Cardiac muscle cell (in vitro differentiated cells and primary cell): Measurements from ENCODE around the gene ALDH16A1. TPM values are rescaled to one million over a fixed set of nuclear protein-coding genes. Genes with fewer than 3 reads are reported as not detected.

Experiments used
- DNase-seq, 2 donors: peaks; one replicate each; pipeline versions ENCODE4 v3.0.0 to v3.0.0-alpha.2; 2010 to 2017; ENCODE audit warnings: low read depth in 1 of 2, low spot score in 1 of 2
- H3K27ac ChIP-seq: fragments of 200-600 bp; sonication (generic); 2 replicates; pipeline ENCODE4 v1.5.1; 2016
- H3K27me3 ChIP-seq: fragments of 200-600 bp; sonication (generic); 2 replicates; pipeline ENCODE4 v1.6.0; 2016; ENCODE audit warnings: control low read depth
- H3K36me3 ChIP-seq: fragments of 200-600 bp; sonication (generic); 2 replicates; pipeline ENCODE4 v1.5.1; 2016; ENCODE audit warnings: control low read depth
- H3K4me1 ChIP-seq: fragments of 200-600 bp; sonication (generic); 2 replicates; pipeline ENCODE4 v1.8.1; 2017; ENCODE audit warnings: low read depth, mild to moderate bottlenecking, mixed run types
- H3K4me3 ChIP-seq: fragments of 200-600 bp; sonication (generic); 2 replicates; pipeline ENCODE4 v1.5.1; 2016; ENCODE audit warnings: mild to moderate bottlenecking
- H3K9me3 ChIP-seq: fragments of 200-600 bp; sonication (generic); 2 replicates; pipeline ENCODE4 v1.5.1; 2017; ENCODE audit warnings: low read depth, mild to moderate bottlenecking, control low read depth
- polyA plus RNA-seq: library from polyadenylated mRNA; unstranded; fragments of >200 nt; fragmentation: Nextera tagmentation; extraction: Ambion mirVana; gene quantifications from 2 replicates; pipeline ENCODE4 v1.2.1, GENCODE V29; 2016
- total RNA-seq: library from RNA; depleted of rRNA; stranded (reverse); fragments of >200 nt; gene quantifications from 2 replicates; pipeline ENCODE4 v1.2.3, GENCODE V29; 2016
- TF ChIP-seq, protein P1 (sequence below): IDR thresholded peaks from 2 replicates; pipeline ENCODE4 v1.5.1; 2012; ENCODE audit warnings: low read depth, mild to moderate bottlenecking, low read length

The ALDH16A1 gene
- total and polyA plus RNA-seq, 2 experiments from 2014 or later: 37.3 to 46.4 TPM

GRCh38 chr19:49475995-49476880 is 23.2 kb downstream of the ALDH16A1 start:
- H3K9me3 ChIP-seq: no peaks in the 10 kb centered on the region
- H3K36me3 ChIP-seq: no peaks in the 10 kb centered on the region
- H3K27me3 ChIP-seq: no peaks in the 10 kb centered on the region
- no peaks in the 10 kb centered on the region for H3K4me1 ChIP-seq
- H3K27ac ChIP-seq: no peak overlapping the region
- peak; percentile 53 to 86 for DNase-seq
- TF ChIP-seq, protein P1, sequence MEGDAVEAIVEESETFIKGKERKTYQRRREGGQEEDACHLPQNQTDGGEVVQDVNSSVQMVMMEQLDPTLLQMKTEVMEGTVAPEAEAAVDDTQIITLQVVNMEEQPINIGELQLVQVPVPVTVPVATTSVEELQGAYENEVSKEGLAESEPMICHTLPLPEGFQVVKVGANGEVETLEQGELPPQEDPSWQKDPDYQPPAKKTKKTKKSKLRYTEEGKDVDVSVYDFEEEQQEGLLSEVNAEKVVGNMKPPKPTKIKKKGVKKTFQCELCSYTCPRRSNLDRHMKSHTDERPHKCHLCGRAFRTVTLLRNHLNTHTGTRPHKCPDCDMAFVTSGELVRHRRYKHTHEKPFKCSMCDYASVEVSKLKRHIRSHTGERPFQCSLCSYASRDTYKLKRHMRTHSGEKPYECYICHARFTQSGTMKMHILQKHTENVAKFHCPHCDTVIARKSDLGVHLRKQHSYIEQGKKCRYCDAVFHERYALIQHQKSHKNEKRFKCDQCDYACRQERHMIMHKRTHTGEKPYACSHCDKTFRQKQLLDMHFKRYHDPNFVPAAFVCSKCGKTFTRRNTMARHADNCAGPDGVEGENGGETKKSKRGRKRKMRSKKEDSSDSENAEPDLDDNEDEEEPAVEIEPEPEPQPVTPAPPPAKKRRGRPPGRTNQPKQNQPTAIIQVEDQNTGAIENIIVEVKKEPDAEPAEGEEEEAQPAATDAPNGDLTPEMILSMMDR: peak; percentile 68
- H3K4me3 ChIP-seq: no peak overlapping the region

GRCh38 chr19:49479975-49480628 is 27.1 kb downstream of the ALDH16A1 start:
- H3K27ac ChIP-seq: no peak overlapping the region
- H3K4me1 ChIP-seq: no peaks in the 10 kb centered on the region
- DNase-seq: no peak
- H3K36me3 ChIP-seq: no peaks in the 10 kb centered on the region
- no peaks in the 10 kb centered on the region for H3K9me3 ChIP-seq
- H3K27me3 ChIP-seq: no peaks in the 10 kb centered on the region
- H3K4me3 ChIP-seq: no peak overlapping the region
- TF ChIP-seq, protein P1: no peak

DNA sequence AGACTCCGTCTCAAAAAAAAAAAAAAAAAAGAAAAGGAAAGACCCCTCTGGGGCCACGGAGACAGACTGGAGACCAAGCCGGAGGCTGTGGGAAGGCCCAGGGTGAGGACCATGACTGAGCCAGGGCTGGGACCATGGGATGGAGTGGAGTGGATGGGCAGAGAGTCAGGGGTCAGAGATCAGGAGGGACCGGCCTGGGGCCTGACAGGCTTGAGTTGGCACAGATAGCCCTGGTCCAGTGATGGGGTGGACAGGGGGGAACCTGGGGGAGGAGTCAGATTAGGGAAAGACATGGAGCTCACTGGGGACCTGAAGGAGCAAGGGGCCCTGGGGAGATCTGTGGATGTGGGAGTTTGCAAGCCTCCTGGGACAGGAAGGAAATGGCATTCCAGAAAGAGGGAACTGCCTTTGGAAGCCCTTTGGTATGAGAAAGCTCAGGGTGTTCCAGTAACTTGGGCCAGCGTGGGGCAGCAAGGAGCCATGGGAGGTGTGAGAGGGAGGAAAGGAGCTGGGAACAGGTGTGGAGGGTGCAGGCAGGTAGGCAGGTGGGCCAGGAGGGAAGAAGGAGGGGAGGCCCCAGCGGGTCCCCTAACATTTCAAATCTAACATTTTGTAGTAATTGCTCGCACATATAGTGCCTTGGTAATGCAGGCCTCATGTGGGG is 28.1 kb downstream of the ALDH16A1 start:
- no peaks in the 10 kb centered on the region for H3K36me3 ChIP-seq
- DNase-seq: no peak
- H3K27ac ChIP-seq: no peak overlapping the region
- no peaks in the 10 kb centered on the region for H3K4me1 ChIP-seq
- TF ChIP-seq, protein P1: no peak
- H3K4me3 ChIP-seq: no peak overlapping the region
- H3K27me3 ChIP-seq: no peaks in the 10 kb centered on the region
- H3K9me3 ChIP-seq: no peaks in the 10 kb centered on the region

- Histone ChIP-seq H3K27me3 (no peaks in the 10 kb centered on the region), H3K36me3 (peaks cover 20% of the 10 kb centered on the region), H3K9me3 (no peaks in the 10 kb centered on the region), H3K4me1 (peaks cover 12% of the 10 kb centered on the region), H3K27ac (no peak overlapping the region), H3K4me3 (no peak overlapping the region)
- TF ChIP-seq, protein P1: no peak
- DNase-seq: no peak
Observed at GRCh38 chr19:49486232-49486631, 33.2 kb downstream of the ALDH16A1 start.

- DNase-seq: no peak
- H3K36me3 ChIP-seq: peaks cover 26% of the 10 kb centered on the region
- H3K9me3 ChIP-seq: no peaks in the 10 kb centered on the region
- H3K4me1 ChIP-seq: peaks cover 12% of the 10 kb centered on the region
- peak overlapping the region; percentile 75 for H3K27ac ChIP-seq
- no peaks in the 10 kb centered on the region for H3K27me3 ChIP-seq
- H3K4me3 ChIP-seq: no peak overlapping the region
- TF ChIP-seq, protein P1: no peak
Observed at GRCh38 chr19:49486710-49487276, 33.8 kb downstream of the ALDH16A1 start.
